DND-41 (cell line): ENCODE results near the gene NCAPH2.

Experiments
- CTCF ChIP-seq: IDR thresholded peaks from 2 replicates; pipeline ENCODE4 v1.5.1; 2012; ENCODE audit warnings: borderline replicate concordance, low read length, moderate library complexity, mild to moderate bottlenecking; ENCODE audit not compliant: poor library complexity, severe bottlenecking; ENCODE audit errors: extremely low read depth
- EZH2 ChIP-seq: IDR thresholded peaks from 3 replicates; pipeline ENCODE4 v1.6.1; 2012; ENCODE audit warnings: borderline replicate concordance, low read depth, mild to moderate bottlenecking, moderate library complexity, low read length, inconsistent platforms; ENCODE audit not compliant: severe bottlenecking

- no peak for TF ChIP-seq CTCF
- no peak for TF ChIP-seq EZH2
Observed at GRCh38 chr22:50479721-50480120, 28.3 kb upstream of the NCAPH2 start.
